Progenitor cell of endocrine pancreas (in vitro differentiated cells): ENCODE results near the gene MON2. TPM values are rescaled to one million over a fixed set of nuclear protein-coding genes. Genes with fewer than 3 reads are reported as not detected.

Experiments used
- DNase-seq: peaks from one replicate; pipeline ENCODE4 v3.0.0; 2021; ENCODE audit warnings: low spot score; ENCODE audit not compliant: unreplicated experiment
- H3K27ac Mint-ChIP-seq: 2 replicates; pipeline ENCODE4 v1.8.0; 2021; ENCODE audit warnings: mild to moderate bottlenecking, moderate library complexity, mixed read lengths
- H3K27me3 Mint-ChIP-seq: 2 replicates; pipeline ENCODE4 v1.8.0; 2021; ENCODE audit warnings: mixed read lengths
- H3K36me3 Mint-ChIP-seq: 2 replicates; pipeline ENCODE4 v1.8.0; 2022; ENCODE audit warnings: mixed read lengths; ENCODE audit not compliant: insufficient read depth
- H3K4me1 Mint-ChIP-seq: 2 replicates; pipeline ENCODE4 v1.8.0; 2021; ENCODE audit warnings: low read depth, mixed read lengths
- H3K4me3 Mint-ChIP-seq: 2 replicates; pipeline ENCODE4 v1.8.0; 2021; ENCODE audit warnings: low read depth, mild to moderate bottlenecking, moderate library complexity, mixed read lengths
- H3K9me3 Mint-ChIP-seq: 2 replicates; pipeline ENCODE4 v1.8.0; 2021; ENCODE audit warnings: low read depth, mixed read lengths
- total RNA-seq: library from RNA; stranded (reverse); gene quantifications from 2 replicates; pipeline ENCODE4 v1.2.1, GENCODE V29; 2021
- TF ChIP-seq, protein P1 (sequence below): fragments of 200-600 bp; sonication (generic); IDR thresholded peaks from one replicate; pipeline ENCODE4 v1.5.0; 2021; ENCODE audit warnings: antibody characterized with exemption, mild to moderate bottlenecking; ENCODE audit not compliant: unreplicated experiment

Gene MON2
- total RNA-seq, 1 donor from 2014 or later = 53.1 TPM

DNA sequence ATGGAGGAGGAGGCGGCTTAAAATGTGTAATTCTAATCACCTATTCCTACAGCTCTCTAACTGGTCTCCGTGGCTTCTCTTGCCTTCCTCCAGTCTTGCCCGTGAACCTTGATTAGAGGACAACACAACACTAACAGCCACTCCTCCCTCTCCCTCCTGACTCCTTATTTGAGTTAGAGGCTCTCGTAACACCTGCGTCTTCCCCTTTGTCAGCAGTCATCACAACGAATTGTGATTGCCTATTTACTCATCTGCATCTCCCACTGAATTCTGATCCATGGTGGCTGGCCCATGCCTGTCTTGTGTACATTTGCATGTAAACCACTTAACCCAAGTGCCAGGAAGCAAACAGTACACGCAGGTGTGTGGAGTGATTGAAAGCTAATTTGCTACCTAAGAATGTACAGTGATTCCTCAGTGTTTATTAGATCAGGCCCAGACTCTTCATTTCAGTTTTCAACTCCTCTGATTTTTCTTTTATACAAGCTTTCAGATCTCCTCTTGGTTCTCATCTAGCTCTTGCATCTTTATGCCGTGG lies 154.5 kb downstream of the MON2 start:
- DNase-seq = no peak
- peaks cover 10% of the 10 kb centered on the region for H3K27me3 Mint-ChIP-seq
- no peak overlapping the region for H3K27ac Mint-ChIP-seq
- H3K4me1 Mint-ChIP-seq = peaks cover 30% of the 10 kb centered on the region
- TF ChIP-seq, protein P1, sequence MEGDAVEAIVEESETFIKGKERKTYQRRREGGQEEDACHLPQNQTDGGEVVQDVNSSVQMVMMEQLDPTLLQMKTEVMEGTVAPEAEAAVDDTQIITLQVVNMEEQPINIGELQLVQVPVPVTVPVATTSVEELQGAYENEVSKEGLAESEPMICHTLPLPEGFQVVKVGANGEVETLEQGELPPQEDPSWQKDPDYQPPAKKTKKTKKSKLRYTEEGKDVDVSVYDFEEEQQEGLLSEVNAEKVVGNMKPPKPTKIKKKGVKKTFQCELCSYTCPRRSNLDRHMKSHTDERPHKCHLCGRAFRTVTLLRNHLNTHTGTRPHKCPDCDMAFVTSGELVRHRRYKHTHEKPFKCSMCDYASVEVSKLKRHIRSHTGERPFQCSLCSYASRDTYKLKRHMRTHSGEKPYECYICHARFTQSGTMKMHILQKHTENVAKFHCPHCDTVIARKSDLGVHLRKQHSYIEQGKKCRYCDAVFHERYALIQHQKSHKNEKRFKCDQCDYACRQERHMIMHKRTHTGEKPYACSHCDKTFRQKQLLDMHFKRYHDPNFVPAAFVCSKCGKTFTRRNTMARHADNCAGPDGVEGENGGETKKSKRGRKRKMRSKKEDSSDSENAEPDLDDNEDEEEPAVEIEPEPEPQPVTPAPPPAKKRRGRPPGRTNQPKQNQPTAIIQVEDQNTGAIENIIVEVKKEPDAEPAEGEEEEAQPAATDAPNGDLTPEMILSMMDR = no peak
- H3K9me3 Mint-ChIP-seq = no peaks in the 10 kb centered on the region
- H3K36me3 Mint-ChIP-seq = no peaks in the 10 kb centered on the region
- no peak overlapping the region for H3K4me3 Mint-ChIP-seq

- H3K4me3 Mint-ChIP-seq = no peak overlapping the region
- DNase-seq = no peak
- peaks cover 10% of the 10 kb centered on the region for H3K27me3 Mint-ChIP-seq
- TF ChIP-seq, protein P1 = no peak
- H3K36me3 Mint-ChIP-seq = no peaks in the 10 kb centered on the region
- H3K27ac Mint-ChIP-seq = no peak overlapping the region
- H3K4me1 Mint-ChIP-seq = peaks cover 28% of the 10 kb centered on the region
- no peaks in the 10 kb centered on the region for H3K9me3 Mint-ChIP-seq
Measured at GRCh38 chr12:62622177-62622576, 155.6 kb downstream of the MON2 start.

- Mint-ChIP-seq H3K9me3 (no peaks in the 10 kb centered on the region), H3K36me3 (no peaks in the 10 kb centered on the region), H3K4me1 (peaks cover 10% of the 10 kb centered on the region), H3K27me3 (peaks cover 30% of the 10 kb centered on the region), H3K27ac (no peak overlapping the region), H3K4me3 (no peak overlapping the region)
- TF ChIP-seq, protein P1 = no peak
- DNase-seq = no peak
Measured at GRCh38 chr12:62625228-62625627, 158.6 kb downstream of the MON2 start.

DNA sequence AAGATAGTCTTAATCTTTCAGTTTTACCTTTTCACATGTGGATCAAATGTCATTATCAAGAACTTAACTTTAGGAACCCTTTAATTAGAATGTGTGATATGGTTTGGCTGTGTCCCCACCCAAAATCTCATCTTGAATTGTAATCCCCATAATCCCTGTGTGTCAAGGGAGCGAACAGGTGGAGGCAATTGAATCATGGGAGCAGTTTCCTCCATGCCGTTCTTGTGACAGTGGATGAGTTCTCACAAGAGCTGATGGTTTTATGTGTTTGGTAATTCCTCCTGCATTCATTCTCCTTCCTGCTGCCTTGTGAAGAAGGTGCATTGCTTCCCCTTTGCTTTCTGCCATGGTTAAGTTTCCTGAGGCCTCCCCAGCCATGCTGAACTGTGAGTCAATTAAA lies 160.6 kb downstream of the MON2 start:
- TF ChIP-seq, protein P1 = no peak
- Mint-ChIP-seq H3K27ac (no peak overlapping the region), H3K9me3 (no peaks in the 10 kb centered on the region), H3K27me3 (peaks cover 37% of the 10 kb centered on the region), H3K4me1 (peaks cover 6% of the 10 kb centered on the region), H3K4me3 (no peak overlapping the region), H3K36me3 (no peaks in the 10 kb centered on the region)
- DNase-seq = no peak

- TF ChIP-seq, protein P1 = no peak
- Mint-ChIP-seq H3K36me3 (no peaks in the 10 kb centered on the region), H3K27me3 (peaks cover 49% of the 10 kb centered on the region), H3K27ac (no peak overlapping the region), H3K4me1 (peaks cover 6% of the 10 kb centered on the region), H3K9me3 (no peaks in the 10 kb centered on the region), H3K4me3 (no peak overlapping the region)
- DNase-seq = no peak
Measured at GRCh38 chr12:62629413-62629812, 162.8 kb downstream of the MON2 start.
